T-helper 2 cell treated with Interferon-gamma antibody and Interleukin-4, amounts not matched to agents 5 μg/mL and 100 μg/mL, for 36 hours (primary cell): ENCODE measurements around the gene PTDSS2.

Experiments used
- DNase-seq: peaks from one replicate; pipeline ENCODE4 v3.0.0; 2021; ENCODE audit warnings: low spot score
- H3K27ac Mint-ChIP-seq: one replicate; pipeline ENCODE4 v1.8.0; 2021; ENCODE audit warnings: mild to moderate bottlenecking, mixed read lengths
- H3K27me3 Mint-ChIP-seq: one replicate; pipeline ENCODE4 v1.8.0; 2021; ENCODE audit warnings: low read depth, mixed read lengths
- H3K36me3 Mint-ChIP-seq: one replicate; pipeline ENCODE4 v1.8.0; 2021; ENCODE audit warnings: low read depth, mixed read lengths
- H3K4me1 Mint-ChIP-seq: one replicate; pipeline ENCODE4 v1.8.0; 2021; ENCODE audit warnings: low read depth, mixed read lengths
- H3K4me3 Mint-ChIP-seq: one replicate; pipeline ENCODE4 v1.8.0; 2022; ENCODE audit warnings: mild to moderate bottlenecking, moderate library complexity, mixed read lengths
- H3K9me3 Mint-ChIP-seq: one replicate; pipeline ENCODE4 v1.8.0; 2021; ENCODE audit warnings: mixed read lengths

Gene PTDSS2

GRCh38 chr11:529728-530411 is 79.8 kb downstream of the PTDSS2 start:
- no peak overlapping the region for H3K27ac Mint-ChIP-seq
- H3K4me1 Mint-ChIP-seq: no peaks in the 10 kb centered on the region

DNA sequence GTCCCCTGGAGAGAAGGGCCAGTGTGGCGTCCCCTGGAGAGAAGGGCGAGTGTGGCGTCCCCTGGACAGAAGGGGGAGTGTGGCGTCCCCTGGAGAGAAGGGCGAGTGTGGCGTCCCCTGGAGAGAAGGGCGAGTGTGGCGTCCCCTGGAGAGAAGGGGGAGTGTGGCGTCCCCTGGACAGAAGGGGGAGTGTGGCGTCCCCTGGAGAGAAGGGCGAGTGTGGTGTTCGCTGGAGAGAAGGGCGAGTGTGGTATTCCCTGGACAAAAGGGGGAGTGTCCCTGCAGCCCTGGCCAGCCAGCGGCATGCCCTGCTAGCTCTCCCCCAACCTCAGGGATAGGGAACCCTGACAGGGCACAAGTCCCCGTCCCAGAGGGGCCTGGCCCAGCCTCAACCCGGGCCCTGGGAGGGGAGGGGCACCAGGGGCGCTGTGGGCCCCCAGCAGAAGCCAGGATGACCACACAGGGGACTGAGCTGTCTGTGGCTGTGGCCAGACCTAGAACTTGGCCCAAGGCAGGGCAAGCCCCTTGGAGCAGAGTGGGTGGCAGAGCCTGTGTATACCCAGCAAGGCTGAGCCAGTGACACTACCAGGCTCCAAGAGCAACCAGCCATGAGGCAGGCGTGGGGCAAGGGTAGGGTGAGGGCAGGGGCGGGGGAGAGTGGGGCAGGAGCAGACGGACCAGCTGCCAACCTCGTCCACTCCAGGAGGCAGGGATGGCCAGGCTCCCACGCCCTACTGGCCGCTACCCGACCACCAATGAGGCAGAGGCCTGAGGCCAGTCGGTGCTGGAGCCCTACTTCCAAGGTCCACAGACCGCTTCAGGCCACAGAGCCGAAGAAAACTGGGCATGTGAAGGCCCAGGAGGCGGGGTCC is 81.1 kb downstream of the PTDSS2 start:
- H3K36me3 Mint-ChIP-seq: peaks cover 7% of the 10 kb centered on the region
- no peaks in the 10 kb centered on the region for H3K27me3 Mint-ChIP-seq
- H3K9me3 Mint-ChIP-seq: no peaks in the 10 kb centered on the region
- H3K4me3 Mint-ChIP-seq: no peak overlapping the region
- H3K27ac Mint-ChIP-seq: no peak overlapping the region
- H3K4me1 Mint-ChIP-seq: peaks cover 2% of the 10 kb centered on the region
- DNase-seq: no peak

More at GRCh38 chr11:529728-530411, 79.8 kb downstream of the PTDSS2 start:
- H3K36me3 Mint-ChIP-seq: peaks cover 7% of the 10 kb centered on the region
- no peak for DNase-seq
- H3K9me3 Mint-ChIP-seq: no peaks in the 10 kb centered on the region
- H3K27me3 Mint-ChIP-seq: no peaks in the 10 kb centered on the region
- H3K4me3 Mint-ChIP-seq: no peak overlapping the region

DNA sequence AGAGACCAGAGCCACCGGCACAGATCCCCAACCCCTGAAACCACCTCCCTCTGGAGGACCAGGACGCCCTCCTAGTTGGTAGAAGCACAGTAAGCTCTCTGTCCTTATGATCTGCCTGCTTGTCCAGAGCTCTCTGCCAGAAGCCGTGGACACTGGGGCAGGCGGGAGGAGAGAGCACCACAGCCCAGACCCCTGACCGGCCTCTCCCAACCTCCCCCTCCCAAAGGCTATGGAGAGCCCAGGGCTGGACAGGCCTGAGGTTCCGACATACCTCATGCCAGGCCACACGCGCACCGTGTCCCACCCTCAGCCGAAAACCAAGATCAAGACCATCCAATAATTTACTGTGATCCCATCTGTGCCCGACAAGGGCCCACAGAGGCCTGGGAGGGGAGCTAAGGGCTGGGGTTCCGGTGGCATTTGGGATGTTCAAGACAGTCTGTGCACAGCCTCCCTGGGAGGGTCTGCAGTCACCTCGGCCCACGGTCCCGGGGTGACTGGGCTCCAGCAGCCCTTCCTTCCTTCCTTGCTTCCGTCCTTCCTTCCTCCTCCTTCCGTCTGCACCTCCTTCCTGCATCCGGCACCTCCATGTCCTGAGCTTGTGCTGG is 81.9 kb downstream of the PTDSS2 start:
- Mint-ChIP-seq H3K27ac (no peak overlapping the region), H3K4me1 (peaks cover 3% of the 10 kb centered on the region), H3K36me3 (peaks cover 7% of the 10 kb centered on the region), H3K4me3 (no peak overlapping the region), H3K27me3 (no peaks in the 10 kb centered on the region), H3K9me3 (no peaks in the 10 kb centered on the region)
- no peak for DNase-seq

- DNase-seq: no peak
- peaks cover 7% of the 10 kb centered on the region for H3K36me3 Mint-ChIP-seq
- no peak overlapping the region for H3K4me3 Mint-ChIP-seq
- no peaks in the 10 kb centered on the region for H3K27me3 Mint-ChIP-seq
- H3K4me1 Mint-ChIP-seq: peaks cover 3% of the 10 kb centered on the region
- no peaks in the 10 kb centered on the region for H3K9me3 Mint-ChIP-seq
- H3K27ac Mint-ChIP-seq: no peak overlapping the region
Observed at GRCh38 chr11:532527-532985, 82.5 kb downstream of the PTDSS2 start.

DNA sequence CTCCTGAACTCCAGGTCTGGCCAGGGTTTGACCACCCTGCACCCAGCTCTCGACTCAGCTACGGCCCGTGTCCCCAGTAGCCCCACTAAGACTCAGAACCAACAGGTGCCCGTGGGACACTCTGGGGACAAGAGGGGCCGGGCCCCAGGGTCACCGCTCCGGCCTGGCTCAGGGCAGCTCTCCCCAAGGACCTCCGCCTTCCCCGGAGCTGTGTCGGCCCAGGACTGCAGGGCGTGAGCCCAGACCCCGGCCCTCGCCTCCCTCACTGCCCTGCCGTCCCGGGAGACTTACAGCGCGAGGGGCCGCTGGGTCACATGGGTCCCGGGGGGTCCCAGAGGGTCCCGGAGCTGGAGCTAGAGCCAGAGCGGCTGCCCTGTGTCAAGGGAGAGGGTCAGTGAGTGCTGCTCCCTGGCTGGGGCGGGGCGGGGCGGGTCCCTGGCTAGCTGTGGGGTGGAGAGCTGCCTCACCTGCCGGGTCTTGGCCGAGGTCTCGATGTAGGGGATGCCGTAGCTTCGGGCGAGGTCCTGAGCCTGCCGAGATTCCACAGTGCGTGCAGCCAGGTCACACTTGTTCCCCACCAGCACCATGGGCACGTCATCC is 83.0 kb downstream of the PTDSS2 start:
- Mint-ChIP-seq H3K4me1 (peaks cover 5% of the 10 kb centered on the region), H3K4me3 (no peak overlapping the region), H3K27ac (no peak overlapping the region), H3K27me3 (no peaks in the 10 kb centered on the region), H3K9me3 (no peaks in the 10 kb centered on the region), H3K36me3 (peaks cover 7% of the 10 kb centered on the region)
- DNase-seq: no peak

- no peak for DNase-seq
- Mint-ChIP-seq H3K4me1 (peaks cover 6% of the 10 kb centered on the region), H3K4me3 (peak overlapping the region; percentile 71), H3K9me3 (no peaks in the 10 kb centered on the region), H3K36me3 (peaks cover 7% of the 10 kb centered on the region), H3K27ac (no peak overlapping the region), H3K27me3 (no peaks in the 10 kb centered on the region)
Observed at GRCh38 chr11:533586-534395, 83.7 kb downstream of the PTDSS2 start.

- Mint-ChIP-seq H3K9me3 (no peaks in the 10 kb centered on the region), H3K27ac (no peak overlapping the region), H3K4me1 (peaks cover 6% of the 10 kb centered on the region), H3K36me3 (peaks cover 7% of the 10 kb centered on the region), H3K27me3 (no peaks in the 10 kb centered on the region), H3K4me3 (peak overlapping the region; percentile 71)
- no peak for DNase-seq
Observed at GRCh38 chr11:534396-535209, 84.5 kb downstream of the PTDSS2 start.

GRCh38 chr11:535210-535518 is 85.1 kb downstream of the PTDSS2 start:
- Mint-ChIP-seq H3K9me3 (no peaks in the 10 kb centered on the region), H3K4me1 (peaks cover 6% of the 10 kb centered on the region), H3K27ac (no peak overlapping the region), H3K36me3 (peaks cover 7% of the 10 kb centered on the region), H3K27me3 (no peaks in the 10 kb centered on the region), H3K4me3 (no peak overlapping the region)
- DNase-seq: no peak

GRCh38 chr11:535519-536454 is 85.7 kb downstream of the PTDSS2 start, which contains the start of gene HRAS:
TSS of gene HRAS (minus strand) at chr11:535576.
- Mint-ChIP-seq H3K4me1 (peaks cover 6% of the 10 kb centered on the region), H3K27ac (peak within 1 kb of the TSS; percentile 92), H3K27me3 (no peaks in the 10 kb centered on the region), H3K9me3 (no peaks in the 10 kb centered on the region), H3K4me3 (peak within 1 kb of the TSS; percentile 87), H3K36me3 (peaks cover 7% of the 10 kb centered on the region)
- peak; percentile 97 for DNase-seq

- Mint-ChIP-seq H3K27me3 (no peaks in the 10 kb centered on the region), H3K27ac (peak within 1 kb of the TSS; percentile 92), H3K9me3 (no peaks in the 10 kb centered on the region), H3K36me3 (peaks cover 3% of the 10 kb centered on the region), H3K4me1 (peaks cover 6% of the 10 kb centered on the region), H3K4me3 (peak within 1 kb of the TSS; percentile 87)
- peak; percentile 88 for DNase-seq
Observed at GRCh38 chr11:536841-537621, 87.0 kb downstream of the PTDSS2 start, which contains the start of gene LRRC56. TSS of gene LRRC56 (plus strand) at chr11:537527. CDS start at chr11:540685, 3,158 bp downstream.

DNA sequence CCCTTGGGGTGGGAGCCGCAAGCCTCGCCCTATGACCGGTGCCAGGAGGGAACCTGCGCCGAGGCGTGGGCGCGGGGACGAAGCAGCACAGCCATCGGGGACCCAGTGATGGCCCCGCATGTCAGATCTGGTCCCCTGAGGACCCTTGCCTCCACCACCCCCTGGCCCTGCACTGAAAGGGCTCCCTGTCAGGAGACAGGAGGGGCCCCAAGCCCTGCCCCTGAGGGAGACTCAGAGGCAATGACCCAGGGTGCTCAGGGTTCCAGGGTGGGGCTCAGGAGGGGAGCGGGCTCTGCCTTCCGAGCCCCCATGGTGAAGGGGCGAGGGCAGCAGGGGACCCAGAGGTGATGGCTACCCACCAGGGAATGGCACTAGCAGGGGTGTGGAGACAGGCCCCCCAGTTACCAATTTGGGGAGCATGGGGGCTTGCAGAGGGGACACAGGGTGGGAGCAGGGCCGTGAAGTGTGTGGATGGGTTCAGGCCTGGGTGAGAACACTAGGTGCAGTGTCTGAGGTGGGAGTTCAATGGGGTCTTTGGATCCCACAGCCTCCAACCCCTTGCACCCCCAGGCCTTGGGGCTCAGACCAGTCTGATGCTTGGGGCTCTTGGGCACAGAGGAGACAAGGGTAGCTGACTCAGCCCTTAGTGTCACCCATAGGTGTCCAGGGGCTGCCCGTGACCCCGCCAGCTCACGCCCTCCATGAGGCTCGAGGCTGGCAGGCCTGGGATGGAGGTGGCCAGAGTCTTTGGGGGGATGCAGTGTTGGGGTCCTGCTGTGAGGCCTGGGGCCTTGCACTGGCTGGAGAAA is 87.7 kb downstream of the PTDSS2 start:
- H3K36me3 Mint-ChIP-seq: no peaks in the 10 kb centered on the region
- no peaks in the 10 kb centered on the region for H3K9me3 Mint-ChIP-seq
- H3K4me3 Mint-ChIP-seq: peak overlapping the region; percentile 51
- H3K27me3 Mint-ChIP-seq: no peaks in the 10 kb centered on the region
- peaks cover 6% of the 10 kb centered on the region for H3K4me1 Mint-ChIP-seq
- no peak overlapping the region for H3K27ac Mint-ChIP-seq
- no peak for DNase-seq
